NT2/D1 (cell line): ENCODE measurements around the gene PHYHD1.

ENCODE experiments used
- DNase-seq: peaks from one replicate; pipeline ENCODE4 v3.0.0-alpha.2; 2011; ENCODE audit warnings: low read depth, low spot score
- H3K27me3 ChIP-seq: 2 replicates; pipeline ENCODE4 v1.6.0; 2011; ENCODE audit warnings: mild to moderate bottlenecking; ENCODE audit not compliant: insufficient read length, insufficient read depth
- H3K36me3 ChIP-seq: 2 replicates; pipeline ENCODE4 v1.6.1; 2011; ENCODE audit warnings: mild to moderate bottlenecking, low read length, mixed read lengths; ENCODE audit not compliant: insufficient read depth, insufficient read length
- H3K4me1 ChIP-seq: 2 replicates; pipeline ENCODE4 v1.5.1; 2011; ENCODE audit not compliant: insufficient read depth, insufficient read length
- H3K4me3 ChIP-seq: 2 replicates; pipeline ENCODE4 v1.5.1; 2011; ENCODE audit warnings: low read depth; ENCODE audit not compliant: insufficient read length
- H3K9ac ChIP-seq: 2 replicates; pipeline ENCODE4 v1.6.0; 2011; ENCODE audit warnings: low read depth; ENCODE audit not compliant: insufficient read length
- H3K9me3 ChIP-seq: 2 replicates; pipeline ENCODE4 v1.5.1; 2011; ENCODE audit warnings: mild to moderate bottlenecking, low read length; ENCODE audit not compliant: insufficient read depth
- SUZ12 ChIP-seq: IDR thresholded peaks from 2 replicates; pipeline ENCODE4 v1.6.1; 2011; ENCODE audit not compliant: insufficient read length, insufficient read depth; ENCODE audit errors: extremely low read depth
- YY1 ChIP-seq: IDR thresholded peaks from 2 replicates; pipeline ENCODE4 v1.6.1; 2011; ENCODE audit not compliant: insufficient read length, insufficient read depth
- ZNF274 ChIP-seq: IDR thresholded peaks from 2 replicates; pipeline ENCODE4 v1.6.1; 2011; ENCODE audit warnings: mild to moderate bottlenecking, low read depth, low read length

The PHYHD1 gene

DNA sequence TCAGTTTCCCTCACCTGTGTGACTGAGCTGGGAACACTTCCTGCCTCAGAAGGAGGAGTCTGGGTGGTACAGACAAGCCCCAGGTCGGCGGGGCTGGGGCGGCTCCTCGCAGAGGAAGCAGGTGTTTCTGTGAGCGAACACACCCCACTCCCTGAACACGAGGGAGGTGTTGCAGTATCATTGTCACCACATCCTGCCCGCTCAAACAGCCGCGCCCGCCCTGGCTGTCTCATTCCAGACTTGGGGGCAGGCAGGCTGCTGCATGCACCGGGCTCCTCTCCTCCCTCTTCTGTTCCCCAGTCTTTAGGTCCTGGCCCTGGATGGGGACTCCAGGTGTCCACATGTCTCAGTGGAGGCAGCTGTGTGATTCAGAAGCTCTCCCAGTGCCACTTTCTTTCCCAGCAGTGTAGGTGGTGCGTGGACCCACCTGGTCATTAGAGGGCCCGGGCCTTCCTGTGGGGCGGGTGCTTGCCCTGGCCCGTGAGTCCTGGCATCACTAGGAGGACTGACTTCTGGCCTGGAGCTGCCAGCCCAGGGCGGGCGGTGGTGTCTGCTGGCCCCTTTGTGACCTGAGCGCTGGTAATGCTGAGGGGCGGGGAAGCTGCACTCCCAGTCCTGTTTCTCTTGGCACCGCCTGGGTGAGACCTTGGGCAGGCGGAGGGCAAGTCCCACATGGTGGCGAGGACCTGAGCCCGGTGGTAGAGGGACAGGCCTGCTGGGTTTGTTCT is 18.3 kb upstream of the PHYHD1 start:
- H3K4me3 ChIP-seq, result no peak overlapping the region
- no peaks in the 10 kb centered on the region for H3K9me3 ChIP-seq
- peaks cover 77% of the 10 kb centered on the region for H3K36me3 ChIP-seq
- no peak for DNase-seq
- peaks cover 23% of the 10 kb centered on the region for H3K4me1 ChIP-seq
- no peak for TF ChIP-seq SUZ12
- no peak for TF ChIP-seq ZNF274
- TF ChIP-seq YY1, result no peak
- H3K27me3 ChIP-seq, result no peaks in the 10 kb centered on the region
- H3K9ac ChIP-seq, result no peak overlapping the region

DNA sequence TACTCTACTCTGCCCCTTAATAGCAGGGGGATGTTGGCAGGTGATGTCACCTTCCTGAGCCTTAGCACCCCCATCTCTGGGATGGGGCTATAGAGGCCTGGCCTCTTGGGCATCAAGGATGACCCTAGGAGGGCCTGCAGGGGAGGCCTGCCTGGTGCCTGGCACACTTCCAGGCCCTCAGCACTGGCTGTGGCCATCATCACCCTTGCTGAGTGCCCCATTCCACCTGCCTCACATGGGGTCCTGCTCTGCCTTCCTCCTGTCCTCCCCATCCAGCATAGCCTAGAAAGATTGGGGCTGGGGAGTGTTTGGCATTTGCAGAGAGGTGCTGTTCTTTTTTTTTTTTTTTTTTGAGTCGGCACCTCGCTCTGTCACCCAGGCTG is 17.7 kb upstream of the PHYHD1 start:
- DNase-seq, result no peak
- H3K27me3 ChIP-seq, result no peaks in the 10 kb centered on the region
- H3K9ac ChIP-seq, result no peak overlapping the region
- H3K36me3 ChIP-seq, result peaks cover 77% of the 10 kb centered on the region
- H3K4me3 ChIP-seq, result no peak overlapping the region
- TF ChIP-seq SUZ12 (no peak), ZNF274 (no peak), YY1 (no peak)
- no peaks in the 10 kb centered on the region for H3K9me3 ChIP-seq
- H3K4me1 ChIP-seq, result peaks cover 23% of the 10 kb centered on the region

- no peak for TF ChIP-seq ZNF274
- TF ChIP-seq YY1, result no peak
- TF ChIP-seq SUZ12, result no peak
- Histone ChIP-seq H3K36me3 (peaks cover 77% of the 10 kb centered on the region), H3K27me3 (no peaks in the 10 kb centered on the region), H3K9ac (no peak overlapping the region), H3K4me3 (no peak overlapping the region), H3K4me1 (peaks cover 14% of the 10 kb centered on the region), H3K9me3 (no peaks in the 10 kb centered on the region)
- no peak for DNase-seq
Observed at GRCh38 chr9:128903871-128904620, 16.7 kb upstream of the PHYHD1 start.

- Histone ChIP-seq H3K9ac (no peak overlapping the region), H3K36me3 (peaks cover 80% of the 10 kb centered on the region), H3K4me3 (no peak overlapping the region), H3K4me1 (peaks cover 13% of the 10 kb centered on the region), H3K9me3 (no peaks in the 10 kb centered on the region), H3K27me3 (no peaks in the 10 kb centered on the region)
- DNase-seq, result no peak
- TF ChIP-seq YY1, result no peak
- TF ChIP-seq SUZ12, result no peak
- no peak for TF ChIP-seq ZNF274
Observed at GRCh38 chr9:128905964-128906363, 14.8 kb upstream of the PHYHD1 start.

DNA sequence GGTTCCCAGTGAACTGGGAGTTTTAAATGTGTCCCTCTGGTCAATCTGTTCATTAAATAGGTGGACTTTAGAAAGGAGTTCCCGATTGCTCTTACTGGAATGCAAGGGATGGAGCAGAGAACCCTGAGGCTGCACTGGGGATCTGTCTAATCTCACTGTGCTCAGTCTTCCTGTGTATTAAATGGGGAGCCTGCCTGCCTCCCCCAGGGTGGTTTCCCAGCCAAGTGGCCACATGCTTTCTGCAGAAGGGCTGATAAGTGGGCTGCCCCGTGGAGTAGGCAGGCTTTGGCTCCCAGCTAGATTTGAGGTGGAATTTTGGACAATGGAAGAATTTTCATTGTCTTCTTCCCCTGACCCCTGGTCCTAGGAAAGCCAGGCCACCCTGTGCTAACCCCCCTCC is 14.0 kb upstream of the PHYHD1 start:
- Histone ChIP-seq H3K36me3 (peaks cover 77% of the 10 kb centered on the region), H3K9me3 (no peaks in the 10 kb centered on the region), H3K9ac (no peak overlapping the region), H3K4me1 (peaks cover 20% of the 10 kb centered on the region), H3K4me3 (no peak overlapping the region), H3K27me3 (no peaks in the 10 kb centered on the region)
- no peak for DNase-seq
- no peak for TF ChIP-seq SUZ12
- TF ChIP-seq ZNF274, result no peak
- TF ChIP-seq YY1, result no peak

- peaks cover 68% of the 10 kb centered on the region for H3K36me3 ChIP-seq
- no peak overlapping the region for H3K4me3 ChIP-seq
- TF ChIP-seq SUZ12 (no peak), ZNF274 (no peak), YY1 (no peak)
- no peak for DNase-seq
- H3K9ac ChIP-seq, result no peak overlapping the region
- no peaks in the 10 kb centered on the region for H3K27me3 ChIP-seq
- H3K4me1 ChIP-seq, result peaks cover 26% of the 10 kb centered on the region
- no peaks in the 10 kb centered on the region for H3K9me3 ChIP-seq
Observed at GRCh38 chr9:128908372-128908771, 12.4 kb upstream of the PHYHD1 start.

- TF ChIP-seq YY1 (no peak), SUZ12 (no peak), ZNF274 (no peak)
Observed at GRCh38 chr9:128909859-128910258, 10.9 kb upstream of the PHYHD1 start.

More at GRCh38 chr9:128909859-128910258, 10.9 kb upstream of the PHYHD1 start:
- Histone ChIP-seq H3K4me3 (no peak overlapping the region), H3K9ac (peak overlapping the region; percentile 0), H3K4me1 (peaks cover 35% of the 10 kb centered on the region), H3K9me3 (no peaks in the 10 kb centered on the region), H3K36me3 (peaks cover 79% of the 10 kb centered on the region), H3K27me3 (no peaks in the 10 kb centered on the region)
- DNase-seq, result no peak
